ENCODE results near the gene BRSK1.

GRCh38 chr19:55253842-55254624, 29.8 kb upstream of the BRSK1 start:
- TF ChIP-seq PAX5 (IDR thresholded peaks at IDR 0.05; ENCODE audit: insufficient read depth, low read length, severe bottlenecking) = no peak
- peak; percentile 43; the same call in 1 of the 2 replicates for TF ChIP-seq POLR2AphosphoS5 (IDR thresholded peaks at IDR 0.05; ENCODE audit: low read depth, low read length)
- 0 out of 2 replicates have a peak, but pooled peaks have one; percentile 18 for TF ChIP-seq POLR2A (IDR thresholded peaks at IDR 0.05; ENCODE audit: low read depth, low read length)
- peak; percentile 23; the same call in 1 of the 2 replicates for TF ChIP-seq TAF1 (IDR thresholded peaks at IDR 0.05; ENCODE audit: low read depth, low read length)

All from GM12891 (cell line).